GM19395 (cell line): Measurements from ENCODE around the gene CISD1.

ENCODE experiments used
- ATAC-seq: cut with Tn5 transposase; IDR thresholded peaks from one replicate; pipeline ENCODE4 v1.9.1; 2021; ENCODE audit warnings: mild to moderate bottlenecking, moderate library complexity; ENCODE audit not compliant: unreplicated experiment

Gene CISD1

GRCh38 chr10:58304099-58304633, 35.2 kb downstream of the CISD1 start:
- ATAC-seq: no peak

DNA sequence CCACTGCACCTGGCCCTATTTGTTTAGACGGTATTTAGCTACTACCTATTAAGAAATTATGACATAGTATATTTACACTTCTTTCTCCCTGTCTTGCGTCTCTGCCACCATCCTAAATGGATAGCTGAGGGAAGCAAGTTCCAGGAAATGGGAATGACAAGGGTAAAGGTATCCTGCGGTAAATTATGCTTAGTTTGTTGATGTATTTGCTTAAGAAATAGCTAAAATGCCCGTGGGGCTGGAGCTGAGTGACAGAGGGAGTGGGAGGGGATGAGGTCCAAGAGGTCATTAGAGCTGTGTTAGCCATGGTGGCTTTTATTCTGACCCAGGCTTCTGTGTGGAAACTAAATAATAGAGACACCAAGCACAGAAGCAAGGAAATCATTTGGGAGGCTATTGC, 36.9 kb downstream of the CISD1 start:
- no peak for ATAC-seq

- no peak for ATAC-seq
Measured at GRCh38 chr10:58307676-58308075, 38.7 kb downstream of the CISD1 start.

GRCh38 chr10:58311026-58311425, 42.1 kb downstream of the CISD1 start:
- no peak for ATAC-seq

GRCh38 chr10:58316874-58317273, 47.9 kb downstream of the CISD1 start:
- ATAC-seq: no peak

DNA sequence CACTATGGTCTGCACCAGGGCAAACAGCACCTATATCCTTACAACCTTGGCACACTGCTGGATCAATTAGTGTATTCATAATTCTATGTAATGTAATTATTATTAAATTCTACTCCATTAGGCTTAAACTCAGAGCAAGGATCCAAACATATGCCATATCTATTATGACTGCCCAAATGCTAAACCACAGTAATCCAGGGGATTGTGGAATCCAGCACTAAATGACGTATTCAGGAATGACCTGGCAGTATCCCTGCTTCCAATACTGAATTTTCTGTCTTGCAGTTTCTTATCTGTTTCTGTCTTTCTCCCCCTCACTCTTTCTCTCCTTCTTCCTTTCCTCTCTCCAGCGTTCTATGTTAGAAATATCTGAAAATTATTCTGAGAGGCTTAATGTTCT, 49.4 kb downstream of the CISD1 start:
- ATAC-seq: no peak

GRCh38 chr10:58319599-58319998, 50.6 kb downstream of the CISD1 start:
- ATAC-seq: no peak

GRCh38 chr10:58320351-58321049, 51.5 kb downstream of the CISD1 start:
- no peak for ATAC-seq

- ATAC-seq: peak; percentile 74
Measured at GRCh38 chr10:58322072-58322834, 53.3 kb downstream of the CISD1 start.

DNA sequence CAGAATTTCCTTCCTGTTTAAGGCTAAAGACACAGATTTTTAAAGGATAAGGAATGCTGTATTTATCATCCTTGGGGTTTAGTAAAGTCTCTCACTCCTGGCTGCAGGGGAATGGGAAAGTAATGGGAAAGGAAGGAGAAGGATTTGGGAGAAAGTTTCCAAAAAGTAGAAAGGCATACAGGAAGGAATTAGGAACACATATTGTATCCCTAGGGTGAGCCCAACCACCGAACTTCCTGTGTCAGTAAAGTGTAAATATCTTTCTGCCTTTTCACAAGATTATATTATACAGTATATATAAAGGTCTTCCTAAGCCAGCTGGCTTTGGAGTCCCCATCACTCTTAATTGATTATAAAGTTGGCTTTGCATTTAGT, 53.9 kb downstream of the CISD1 start:
- ATAC-seq: no peak

DNA sequence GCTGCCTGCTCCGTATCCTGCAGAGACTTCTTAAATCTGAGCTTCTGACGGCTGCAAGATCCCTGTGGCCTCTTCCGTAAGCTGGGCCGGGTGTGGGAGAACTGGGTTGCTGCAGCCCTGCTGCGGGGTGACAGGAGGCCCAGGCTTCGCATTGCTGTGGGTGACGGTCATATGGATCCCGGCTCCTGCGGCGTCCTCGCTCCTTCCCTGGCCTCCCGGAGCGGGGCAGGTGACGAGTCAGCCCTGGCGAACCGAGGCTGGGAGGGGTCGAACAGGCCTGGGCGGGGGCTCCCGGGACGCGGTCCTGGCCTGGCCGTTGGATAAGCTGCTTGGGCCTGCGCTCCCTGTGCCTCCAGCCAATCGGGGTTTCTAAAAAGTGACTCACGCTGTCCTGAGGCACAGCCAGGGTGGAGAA, 58.0 kb downstream of the CISD1 start:
- ATAC-seq: no peak

DNA sequence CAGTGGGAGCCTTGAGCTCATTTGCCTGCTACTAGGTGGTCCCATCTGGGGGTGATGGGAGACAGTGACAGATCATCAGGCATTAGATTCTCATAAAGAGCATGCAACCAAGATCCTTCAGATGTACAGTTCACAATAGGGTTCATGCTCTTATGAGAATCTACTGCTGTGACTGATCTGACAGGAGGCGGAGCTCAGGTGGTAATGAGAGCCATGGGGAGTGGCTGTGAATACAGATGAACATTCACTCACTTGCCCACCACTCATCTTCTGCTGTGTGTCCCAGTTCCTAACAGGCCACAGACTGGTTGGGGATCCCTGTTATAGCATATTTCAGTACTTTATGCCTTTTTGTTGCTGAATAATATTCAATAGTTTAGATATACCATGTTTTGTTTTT, 59.3 kb downstream of the CISD1 start:
- no peak for ATAC-seq

DNA sequence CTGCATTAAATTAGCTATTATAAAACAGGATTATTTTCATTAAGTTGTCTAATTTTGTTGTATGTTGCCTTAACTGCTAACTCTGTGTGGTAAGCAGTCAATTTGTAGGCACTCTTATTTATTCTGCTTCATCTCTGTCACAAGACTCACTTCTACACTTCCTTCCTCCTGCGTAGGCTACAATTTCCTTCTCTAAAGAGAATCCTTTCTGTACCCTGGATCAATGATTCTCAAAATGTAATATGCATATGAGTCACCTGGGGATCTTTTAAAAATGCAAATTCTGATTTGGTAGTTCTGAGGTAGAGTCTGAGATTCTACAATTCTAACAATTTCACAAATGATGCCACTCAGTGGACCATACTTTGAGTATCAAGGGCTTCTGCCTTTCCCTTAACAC, 61.5 kb downstream of the CISD1 start:
- ATAC-seq: no peak

DNA sequence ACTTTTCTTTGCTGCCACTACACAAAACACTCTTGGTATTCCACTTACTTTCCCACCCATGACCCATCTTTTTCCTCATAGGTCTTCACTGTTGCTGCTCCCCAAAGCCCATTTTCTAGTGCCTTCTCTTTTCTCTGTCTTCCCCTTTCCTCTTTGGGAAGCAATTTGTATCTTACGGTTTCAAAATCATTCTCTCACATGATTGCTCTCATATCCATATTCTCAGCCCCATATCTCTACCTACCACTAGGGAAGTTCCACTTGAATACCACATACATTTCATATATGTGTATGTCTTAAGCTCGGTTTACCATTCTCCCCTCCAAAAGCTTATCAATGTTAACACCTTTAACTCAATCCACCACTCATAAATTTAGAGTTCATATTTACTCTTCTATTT, 62.7 kb downstream of the CISD1 start:
- no peak for ATAC-seq

DNA sequence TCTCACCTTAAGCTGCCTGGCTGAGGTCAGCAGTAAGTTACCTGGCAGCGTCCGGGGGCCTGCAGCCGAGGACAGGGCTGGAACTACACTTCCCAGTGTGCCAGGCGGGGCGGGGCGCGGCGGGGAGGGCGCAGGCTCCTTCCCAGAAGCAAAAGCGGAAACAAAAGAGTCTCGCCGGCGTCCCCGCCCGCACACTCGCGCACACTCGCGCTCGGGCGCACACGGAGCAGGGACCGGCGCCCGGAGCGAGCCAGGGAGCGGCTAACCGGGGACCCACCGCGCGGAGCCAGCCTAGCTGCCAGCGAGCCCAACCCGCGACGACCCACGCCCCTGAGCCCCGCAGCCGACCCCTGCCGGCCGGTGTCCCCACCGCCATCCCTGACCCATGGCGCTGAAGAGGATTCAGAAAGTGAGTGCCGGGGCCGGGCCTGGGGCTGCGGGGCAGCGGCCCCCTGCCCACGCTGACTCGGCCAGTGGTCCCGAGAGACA, 65.9 kb downstream of the CISD1 start, which contains the start of gene UBE2D1:
Gene UBE2D1, plus strand, starts transcription at position 190 of the 489 bp plus-strand sequence. Its CDS starts 196 bp downstream, at position 386.
- ATAC-seq: peak; percentile 96

DNA sequence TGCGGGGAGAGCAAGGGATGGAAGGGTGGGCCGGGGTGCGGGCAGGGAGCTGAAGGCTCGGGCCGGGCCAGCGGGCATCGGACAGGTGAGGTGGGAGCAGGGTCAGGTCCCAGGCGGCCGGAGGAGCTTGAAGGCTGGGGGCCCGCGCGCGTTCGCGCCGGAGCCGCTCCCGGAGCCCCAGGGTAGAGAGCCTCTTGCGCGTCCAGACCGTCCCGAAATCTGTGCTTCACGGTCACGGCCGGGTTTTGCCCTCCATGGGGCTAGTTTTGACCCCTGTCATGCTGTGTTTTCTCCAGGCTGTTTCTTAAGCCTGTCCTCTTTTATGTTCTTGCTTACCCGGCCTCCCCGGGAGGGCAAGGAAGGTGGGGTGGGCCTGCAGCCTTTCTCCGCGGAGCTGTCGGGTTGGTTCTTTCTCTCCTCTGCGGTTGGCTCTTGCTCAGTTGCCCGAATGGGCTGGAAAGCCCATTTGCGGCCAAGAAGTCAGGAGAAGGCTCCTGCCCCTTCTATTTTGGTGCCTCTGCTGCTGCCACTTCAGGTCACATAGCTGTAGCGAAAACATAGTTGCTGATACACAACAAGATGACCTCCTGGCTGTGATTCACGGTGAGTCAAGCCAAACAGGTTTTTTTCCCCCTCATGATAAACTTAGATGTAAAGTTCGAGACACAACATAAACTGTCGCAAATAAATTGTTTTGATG, 66.5 kb downstream of the CISD1 start:
- ATAC-seq: peak; percentile 58

DNA sequence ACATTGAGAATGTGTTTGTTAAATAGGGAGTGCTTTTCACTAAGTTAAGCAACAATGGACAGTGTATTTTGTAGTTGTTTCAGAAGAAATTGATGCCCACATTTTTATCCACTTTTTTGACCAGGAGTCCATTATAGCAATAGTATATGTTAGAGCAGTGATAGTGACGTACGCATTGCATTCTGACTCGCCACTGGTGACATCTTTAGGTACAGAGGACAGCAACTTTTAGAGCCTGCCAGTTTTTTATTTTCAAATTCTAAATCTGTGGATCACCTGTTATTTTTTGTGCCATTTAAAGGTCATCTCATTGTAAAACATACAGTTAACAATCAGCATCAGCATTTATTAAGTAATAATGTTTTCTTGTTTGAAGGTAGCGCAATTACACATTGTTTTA, 67.3 kb downstream of the CISD1 start:
- no peak for ATAC-seq
